Measurements from ENCODE around the gene ANKRD44. TPM values are rescaled to one million over a fixed set of nuclear protein-coding genes. Genes with fewer than 3 reads are reported as not detected.

ANKRD44 gene
- total RNA-seq, 2 donors from 2014 or later, result 7.0 to 7.9 TPM

- intact Hi-C loops (cut with DNase I), result no loop called here
- H3K9ac ChIP-seq (ENCODE audit: low read depth in 2 of 2, low read length in 2 of 2), result peak overlapping the region in 1 of 2 donors; percentile 51
- TF ChIP-seq CTCF (IDR thresholded peaks at IDR 0.05), result no peak
These were observed 55.6 kb downstream of the ANKRD44 start for GRCh38 chr2:197254776-197255530.

GRCh38 chr2:197251576-197251975 is 59.0 kb downstream of the ANKRD44 start:
- intact Hi-C loops (cut with DNase I), result no loop called here
- Histone ChIP-seq H3K4me1 (no peaks in the 10 kb centered on the region), H3K27ac (no peak overlapping the region), H3K4me3 (no peak overlapping the region), H3K9ac (ENCODE audit: low read depth in 2 of 2, low read length in 2 of 2) (no peak overlapping the region), H3K36me3 (no peaks in the 10 kb centered on the region), H3K9me3 (no peaks in the 10 kb centered on the region), H3K27me3 (no peaks in the 10 kb centered on the region)
- TF ChIP-seq CTCF (IDR thresholded peaks at IDR 0.05), result no peak
- no peak for DNase-seq

More at GRCh38 chr2:197254776-197255530, 55.6 kb downstream of the ANKRD44 start:
- Histone ChIP-seq H3K4me3 (no peak overlapping the region), H3K27ac (peak overlapping the region; percentile 51), H3K27me3 (no peaks in the 10 kb centered on the region), H3K4me1 (peaks cover 3% of the 10 kb centered on the region), H3K36me3 (no peaks in the 10 kb centered on the region), H3K9me3 (no peaks in the 10 kb centered on the region)
- no peak for DNase-seq

GRCh38 chr2:197251163-197251562 is 59.4 kb downstream of the ANKRD44 start:
- H3K36me3 ChIP-seq, result no peaks in the 10 kb centered on the region

GRCh38 chr2:197250084-197250397 is 60.5 kb downstream of the ANKRD44 start:
- no peak for DNase-seq
- Histone ChIP-seq H3K9me3 (no peaks in the 10 kb centered on the region), H3K27ac (no peak overlapping the region), H3K36me3 (no peaks in the 10 kb centered on the region), H3K4me3 (no peak overlapping the region), H3K4me1 (no peaks in the 10 kb centered on the region), H3K27me3 (no peaks in the 10 kb centered on the region), H3K9ac (ENCODE audit: low read depth in 2 of 2, low read length in 2 of 2) (no peak overlapping the region)
- TF ChIP-seq CTCF (IDR thresholded peaks at IDR 0.05), result no peak
- intact Hi-C loops (cut with DNase I), result no loop called here

More at GRCh38 chr2:197251163-197251562, 59.4 kb downstream of the ANKRD44 start:
- TF ChIP-seq CTCF (IDR thresholded peaks at IDR 0.05), result no peak
- DNase-seq, result no peak
- Histone ChIP-seq H3K27ac (no peak overlapping the region), H3K9me3 (no peaks in the 10 kb centered on the region), H3K4me3 (no peak overlapping the region), H3K27me3 (no peaks in the 10 kb centered on the region), H3K9ac (ENCODE audit: low read depth in 2 of 2, low read length in 2 of 2) (no peak overlapping the region), H3K4me1 (no peaks in the 10 kb centered on the region)
- intact Hi-C loops (cut with DNase I), result no loop called here

- no peak overlapping the region for H3K4me3 ChIP-seq
- no peaks in the 10 kb centered on the region for H3K4me1 ChIP-seq
- no peak overlapping the region for H3K27ac ChIP-seq
- no peak for TF ChIP-seq CTCF (IDR thresholded peaks at IDR 0.05)
- H3K27me3 ChIP-seq, result no peaks in the 10 kb centered on the region
- H3K9ac ChIP-seq (ENCODE audit: low read depth in 2 of 2, low read length in 2 of 2), result no peak overlapping the region
- DNase-seq, result no peak
- H3K9me3 ChIP-seq, result no peaks in the 10 kb centered on the region
- intact Hi-C loops (cut with DNase I), result no loop called here
- no peaks in the 10 kb centered on the region for H3K36me3 ChIP-seq
These were observed 61.0 kb downstream of the ANKRD44 start for GRCh38 chr2:197249381-197250083.

Measured in colonic mucosa (tissue), 4 donors.